ENCODE results near the gene AGAP1.

- TF ChIP-seq CTCF (IDR thresholded peaks at IDR 0.05), result no peak
- TF ChIP-seq POLR2A (IDR thresholded peaks at IDR 0.05), result no peak
Observed at GRCh38 chr2:236042087-236042486, 548.2 kb downstream of the AGAP1 start.

Measured in thyroid gland (tissue), 4 donors.